ENCODE data around the gene RALY.

- no peak for TF ChIP-seq POLR2A (IDR thresholded peaks at IDR 0.05; ENCODE audit: low read depth, low read length)
- TF ChIP-seq TAF1 (IDR thresholded peaks at IDR 0.05; ENCODE audit: low read depth, low read length): no peak
- TF ChIP-seq POU2F2 (IDR thresholded peaks at IDR 0.05; ENCODE audit: low read depth, low read length): no peak
- TF ChIP-seq POLR2AphosphoS5 (IDR thresholded peaks at IDR 0.05; ENCODE audit: low read depth, low read length): no peak
Measured at GRCh38 chr20:34076952-34077351, 83.2 kb downstream of the RALY start.

Measured in GM12891 (cell line).